KOPT-K1 (cell line): ENCODE results near the gene ZFHX3.

Source experiments
- H3K27ac ChIP-seq: fragments of 200-600 bp; sonication (generic); 2 replicates; pipeline ENCODE4 v1.5.1; 2016; ENCODE audit warnings: antibody characterized with exemption, mild to moderate bottlenecking, low read depth, low read length; ENCODE audit not compliant: poor library complexity, severe bottlenecking
- H3K36me3 ChIP-seq: fragments of 200-600 bp; sonication (generic); 2 replicates; pipeline ENCODE4 v1.5.1; 2017; ENCODE audit warnings: antibody characterized with exemption, mild to moderate bottlenecking, low read length, moderate library complexity; ENCODE audit not compliant: insufficient read depth
- H3K9me3 ChIP-seq: fragments of 200-600 bp; sonication (generic); 2 replicates; pipeline ENCODE4 v1.5.1; 2017; ENCODE audit warnings: antibody characterized with exemption, low read length, mild to moderate bottlenecking; ENCODE audit not compliant: insufficient read depth, poor library complexity, severe bottlenecking

The ZFHX3 gene

DNA sequence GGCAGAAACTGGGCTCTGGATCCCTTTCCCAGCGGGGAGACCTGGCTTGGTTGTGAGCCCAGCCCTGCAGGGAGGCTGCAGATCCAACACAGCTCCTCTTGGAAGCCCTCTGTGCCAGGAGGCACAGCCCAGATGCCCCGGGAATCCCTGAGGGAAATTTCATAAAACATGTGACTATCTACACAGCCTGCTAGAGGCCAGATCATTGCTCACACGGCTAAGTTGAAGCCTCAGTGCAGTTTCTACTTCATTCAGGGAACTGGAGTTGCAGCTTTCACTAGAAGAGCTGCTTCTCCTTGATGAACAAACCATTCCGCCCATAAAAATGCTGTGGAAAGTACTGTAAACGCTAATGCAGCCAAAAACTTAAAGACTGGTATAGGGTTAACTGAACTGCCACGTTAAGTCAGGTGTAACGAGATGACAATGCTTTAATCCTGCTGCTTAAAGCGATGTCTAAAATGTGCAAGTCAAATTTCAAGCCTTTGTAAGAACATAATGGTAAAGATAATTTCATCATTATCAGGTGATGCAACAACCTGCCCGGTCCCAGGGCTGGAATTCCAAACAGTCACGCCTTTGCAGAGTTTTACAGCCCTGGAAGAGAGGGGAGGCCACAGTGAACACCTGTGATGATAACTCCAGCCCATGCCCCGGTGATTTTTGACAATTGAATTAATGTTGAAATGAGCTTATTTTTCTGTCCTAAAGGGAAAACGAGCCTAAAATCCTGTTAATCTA is 172.5 kb downstream of the ZFHX3 start:
- no peaks in the 10 kb centered on the region for H3K9me3 ChIP-seq
- H3K36me3 ChIP-seq, result no peaks in the 10 kb centered on the region
- H3K27ac ChIP-seq, result peak overlapping the region; percentile 28

DNA sequence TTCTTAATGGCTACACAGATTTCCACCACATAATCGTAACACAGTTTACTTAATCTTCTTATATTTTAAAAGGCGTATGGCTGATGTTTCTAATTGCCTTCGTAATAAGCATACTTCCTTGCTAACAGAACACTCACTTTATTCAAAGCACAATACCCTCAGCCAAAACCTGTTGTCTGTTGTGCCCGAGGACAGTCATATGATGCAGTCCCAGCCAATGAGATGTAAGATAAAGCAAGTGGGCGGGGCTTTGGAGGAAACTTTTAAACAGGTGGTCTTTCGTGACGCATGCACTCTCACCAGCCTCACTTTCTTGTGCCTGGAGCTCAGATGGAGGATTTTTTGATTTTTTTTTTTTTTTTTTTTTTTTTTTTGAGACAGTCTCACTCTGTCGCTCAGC is 174.1 kb downstream of the ZFHX3 start:
- H3K27ac ChIP-seq, result no peak overlapping the region
- no peaks in the 10 kb centered on the region for H3K36me3 ChIP-seq
- no peaks in the 10 kb centered on the region for H3K9me3 ChIP-seq

DNA sequence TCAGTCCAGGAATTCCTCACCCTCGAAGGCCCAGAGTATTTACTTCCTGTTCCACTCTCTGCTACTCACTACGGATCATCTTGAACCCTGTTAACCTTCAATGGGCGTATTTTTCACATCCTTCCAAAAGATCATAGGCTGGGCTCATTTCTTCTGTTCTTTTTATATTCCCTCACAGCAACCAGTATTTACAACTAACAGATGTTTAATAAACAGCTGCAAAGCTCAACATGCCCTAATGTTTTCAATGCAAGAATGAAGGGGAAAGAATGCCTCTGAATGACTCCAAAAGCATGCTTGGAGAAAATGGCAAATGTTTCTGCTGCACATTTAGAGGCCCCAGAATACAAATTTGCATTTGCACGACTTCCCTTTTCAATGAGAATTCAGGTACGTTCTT is 174.9 kb downstream of the ZFHX3 start:
- Histone ChIP-seq H3K9me3 (no peaks in the 10 kb centered on the region), H3K27ac (no peak overlapping the region), H3K36me3 (no peaks in the 10 kb centered on the region)

DNA sequence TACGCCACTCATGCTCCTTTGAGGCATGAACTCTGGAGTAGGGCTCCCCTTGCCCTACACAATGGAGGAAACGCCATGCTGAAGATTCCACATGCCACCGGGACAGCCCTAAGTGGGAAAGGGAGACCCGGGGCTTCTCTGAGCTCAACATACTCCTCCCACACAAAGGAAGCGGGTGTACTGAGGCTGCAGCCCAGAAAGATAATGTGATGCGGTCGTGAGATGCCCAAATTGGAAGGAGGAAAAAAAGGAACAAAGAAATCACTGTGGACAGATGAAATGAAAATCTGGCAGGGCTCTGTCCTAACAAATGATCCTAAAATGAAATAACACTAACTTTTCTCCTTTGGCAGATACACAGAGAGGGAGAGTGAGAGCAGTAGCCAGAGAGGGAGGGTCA is 182.1 kb downstream of the ZFHX3 start:
- no peaks in the 10 kb centered on the region for H3K9me3 ChIP-seq
- H3K36me3 ChIP-seq, result no peaks in the 10 kb centered on the region
- no peak overlapping the region for H3K27ac ChIP-seq

DNA sequence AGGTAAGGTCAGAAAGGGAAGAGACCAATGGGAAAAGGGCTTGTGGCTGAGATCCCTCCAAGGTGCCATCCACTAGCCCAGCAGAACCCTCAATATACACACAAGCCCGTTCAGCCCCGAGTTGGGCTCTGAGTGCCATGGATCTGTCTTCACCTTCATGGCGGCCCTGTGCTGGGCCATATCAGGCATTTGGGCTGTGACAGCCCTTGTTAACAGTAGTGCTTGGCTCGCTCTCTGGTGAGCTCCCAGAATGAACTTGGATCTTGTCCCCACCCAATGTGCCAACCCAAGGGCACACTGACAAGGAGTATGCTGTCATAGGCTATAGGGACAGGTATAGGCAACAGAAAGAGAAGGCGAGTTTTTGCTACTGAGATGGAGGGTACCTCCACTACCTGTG is 182.7 kb downstream of the ZFHX3 start:
- Histone ChIP-seq H3K9me3 (no peaks in the 10 kb centered on the region), H3K27ac (no peak overlapping the region), H3K36me3 (no peaks in the 10 kb centered on the region)

DNA sequence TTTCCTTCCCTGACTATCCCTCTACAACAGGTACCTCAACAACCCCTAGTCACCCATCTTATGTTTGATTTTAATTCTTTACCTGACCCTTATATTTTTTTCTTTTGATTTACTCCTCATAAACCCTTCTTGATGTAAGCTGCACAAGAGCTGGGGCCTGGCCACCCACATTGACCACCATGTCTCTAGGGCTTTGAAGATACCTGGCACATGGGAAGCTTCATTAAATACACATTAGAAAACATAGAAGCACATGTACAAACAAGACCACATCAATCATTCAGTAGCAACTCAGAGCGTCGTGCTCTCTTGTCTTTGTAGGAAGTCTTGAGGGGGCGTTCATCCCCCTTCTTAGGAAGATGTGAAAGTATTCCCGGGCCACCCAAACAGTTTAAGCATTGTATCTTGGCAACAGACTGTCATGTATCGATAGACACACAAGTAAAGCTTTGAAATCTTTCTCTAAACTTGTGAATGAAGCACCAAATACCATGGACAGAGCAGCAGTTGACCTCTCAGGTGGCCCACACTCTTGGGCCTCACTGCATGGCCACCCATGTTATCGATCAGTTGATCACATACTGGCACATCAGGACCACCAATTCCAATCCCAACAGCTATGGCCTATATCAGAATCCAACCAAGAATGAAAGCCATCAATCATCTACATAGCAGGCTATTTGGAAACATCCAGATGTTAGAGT is 183.6 kb downstream of the ZFHX3 start:
- Histone ChIP-seq H3K27ac (no peak overlapping the region), H3K36me3 (no peaks in the 10 kb centered on the region), H3K9me3 (no peaks in the 10 kb centered on the region)

DNA sequence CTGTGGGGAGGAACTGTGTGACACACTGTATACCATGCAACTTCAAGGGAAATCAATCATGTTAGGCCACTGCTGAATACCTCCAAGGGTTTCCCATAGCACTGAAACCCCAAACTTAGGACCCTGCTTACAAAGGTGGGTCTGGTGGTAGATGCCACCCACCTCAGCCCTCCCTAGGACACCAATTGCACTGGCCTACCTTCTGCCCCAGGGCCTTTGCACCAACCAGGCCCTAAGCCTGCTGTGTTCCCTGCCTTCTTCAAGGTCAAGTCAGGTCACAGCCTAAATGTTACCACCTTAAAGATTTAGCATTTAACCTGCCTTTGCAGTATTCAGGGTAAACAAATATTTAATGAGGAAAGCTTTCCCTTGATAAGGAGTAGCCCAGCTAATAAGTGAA is 185.8 kb downstream of the ZFHX3 start:
- Histone ChIP-seq H3K9me3 (no peaks in the 10 kb centered on the region), H3K36me3 (no peaks in the 10 kb centered on the region), H3K27ac (no peak overlapping the region)

DNA sequence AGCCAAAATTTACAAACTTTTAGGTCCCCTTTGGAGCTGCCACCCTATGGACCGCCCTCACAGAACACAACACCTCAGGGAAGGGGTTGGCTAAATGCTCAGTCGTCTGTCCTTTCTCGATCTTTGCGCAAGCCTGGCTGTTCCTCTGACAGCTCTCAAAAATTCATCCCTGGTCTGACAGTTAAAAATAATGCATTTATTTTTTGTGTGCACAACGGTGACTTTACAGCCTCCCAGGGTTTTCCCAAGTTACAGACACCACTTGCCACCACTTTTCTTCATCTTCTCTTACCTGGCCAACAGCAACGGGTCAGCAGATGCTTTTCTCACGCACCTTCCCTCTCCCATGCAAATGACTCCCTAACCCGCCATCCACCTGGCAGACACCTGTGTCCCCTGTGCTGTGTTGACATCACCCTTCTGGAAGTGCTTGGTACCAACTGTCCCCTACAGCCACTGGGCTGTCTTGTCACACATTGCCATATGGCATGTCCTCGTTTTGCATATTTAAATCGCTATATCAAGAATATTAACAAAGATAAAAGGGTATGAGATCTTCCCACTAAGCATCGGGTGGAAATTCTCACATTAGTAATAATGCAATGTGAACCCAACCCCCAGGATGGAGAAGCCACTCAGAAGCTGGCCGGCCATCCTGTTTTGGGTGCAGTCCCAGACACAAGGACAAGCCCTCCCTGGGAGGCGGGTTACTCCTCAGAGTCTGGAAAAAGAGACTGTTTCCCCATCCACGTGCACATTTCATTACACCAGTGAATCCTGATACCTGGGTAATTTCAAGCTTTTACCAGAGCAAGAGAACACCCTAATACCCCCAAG is 187.0 kb downstream of the ZFHX3 start:
- H3K36me3 ChIP-seq, result no peaks in the 10 kb centered on the region

DNA sequence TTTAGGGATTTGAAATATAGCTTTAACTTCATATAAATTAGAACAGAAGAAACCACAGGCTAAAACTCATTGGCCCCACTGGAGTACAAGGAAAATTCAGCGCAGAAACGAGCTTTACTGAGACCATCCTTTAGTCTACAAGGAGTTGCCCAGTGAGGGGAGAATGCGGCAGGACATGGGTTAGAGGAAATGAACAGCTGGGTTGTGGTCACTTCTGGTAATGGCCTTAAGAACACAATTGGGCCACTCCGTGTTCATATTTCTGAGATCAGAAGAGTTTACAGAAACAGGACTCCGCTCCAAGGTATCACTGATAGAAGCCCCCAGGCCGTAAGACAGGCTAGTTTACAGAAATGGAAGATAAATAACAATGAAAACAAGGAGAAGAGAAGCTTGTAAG is 188.3 kb downstream of the ZFHX3 start:
- H3K9me3 ChIP-seq, result no peaks in the 10 kb centered on the region
- H3K36me3 ChIP-seq, result no peaks in the 10 kb centered on the region
- no peak overlapping the region for H3K27ac ChIP-seq

More for the DNA sequence above, 187.0 kb downstream of the ZFHX3 start:
- Histone ChIP-seq H3K27ac (no peak overlapping the region), H3K9me3 (no peaks in the 10 kb centered on the region)

DNA sequence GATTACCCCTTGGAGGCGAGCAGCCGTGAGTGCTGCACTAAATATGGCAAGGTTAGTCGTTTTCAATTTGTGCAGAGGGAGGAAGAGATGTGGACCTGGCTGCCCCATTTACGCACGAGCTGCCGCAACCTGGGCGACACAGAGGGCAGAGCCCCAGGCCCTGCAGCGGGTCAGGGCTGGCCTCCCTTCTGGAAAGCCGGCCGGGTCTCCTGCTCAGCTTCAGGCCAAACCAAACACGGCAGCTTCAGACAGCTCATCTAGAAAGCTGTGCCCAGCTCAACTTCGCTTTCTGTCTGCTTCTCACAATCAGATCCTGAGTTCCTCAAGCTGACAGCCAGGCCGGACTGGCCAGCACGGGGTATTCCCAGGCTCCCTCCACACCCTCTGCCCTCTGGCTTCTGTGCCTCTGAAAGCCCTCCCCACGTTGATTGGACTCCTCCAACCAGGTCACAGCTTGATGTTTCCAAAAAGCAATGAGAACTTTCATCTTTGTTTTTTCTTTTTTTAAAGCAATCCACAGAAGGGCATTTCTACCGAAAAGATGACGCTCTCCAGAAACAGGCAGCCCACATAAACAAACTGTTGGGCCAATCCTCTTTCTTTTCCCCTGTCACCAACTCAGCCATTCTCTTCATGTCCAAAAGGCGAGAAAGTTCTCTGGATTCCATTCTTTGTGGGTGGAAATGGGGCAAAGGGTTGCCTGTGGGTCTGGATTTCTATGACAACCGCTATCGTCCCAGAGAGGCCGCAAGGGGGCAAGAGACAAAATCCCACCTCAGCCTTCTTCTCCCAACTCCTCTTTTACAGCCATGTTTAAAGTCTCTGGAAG is 189.0 kb downstream of the ZFHX3 start:
- Histone ChIP-seq H3K36me3 (no peaks in the 10 kb centered on the region), H3K9me3 (no peaks in the 10 kb centered on the region), H3K27ac (no peak overlapping the region)

DNA sequence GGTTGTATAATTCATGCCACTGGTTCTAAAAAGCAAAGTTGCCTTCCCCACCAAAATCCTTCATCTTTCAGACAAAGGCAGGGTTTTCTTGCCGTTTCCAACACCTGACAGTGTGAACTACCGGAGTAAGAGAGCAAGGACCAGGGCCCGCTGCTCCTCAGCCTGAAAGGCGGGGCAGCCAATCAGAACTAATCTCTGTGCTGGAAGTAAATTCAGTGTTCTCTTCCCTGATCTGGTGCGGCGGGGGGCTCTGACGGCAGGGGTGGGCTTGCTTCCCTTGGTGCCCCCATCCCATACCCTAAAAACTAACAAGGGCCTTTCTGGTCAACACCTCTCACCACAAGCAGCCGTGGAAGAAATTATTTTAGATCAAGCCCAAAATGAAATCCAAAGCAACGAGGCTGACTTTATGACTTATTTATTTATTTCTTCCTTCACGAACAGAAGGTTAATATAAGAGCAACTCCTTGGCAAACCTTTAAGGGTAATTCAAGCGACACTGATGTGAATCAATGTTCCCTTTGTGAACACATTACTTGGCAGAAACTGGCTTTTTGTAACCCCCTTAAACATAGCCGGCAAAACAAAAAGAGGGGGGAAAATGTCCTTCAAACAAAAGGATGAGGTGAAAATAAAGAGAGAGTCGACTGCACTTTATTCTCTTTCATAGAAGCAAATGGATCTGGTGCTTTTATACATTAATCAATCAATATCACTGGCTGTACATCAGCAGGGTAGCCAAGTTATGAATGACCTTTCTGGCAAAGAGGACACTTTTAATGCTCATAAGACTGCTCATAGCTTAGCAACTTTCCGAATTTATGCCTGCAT is 189.9 kb downstream of the ZFHX3 start:
- Histone ChIP-seq H3K9me3 (no peaks in the 10 kb centered on the region), H3K27ac (no peak overlapping the region), H3K36me3 (no peaks in the 10 kb centered on the region)

DNA sequence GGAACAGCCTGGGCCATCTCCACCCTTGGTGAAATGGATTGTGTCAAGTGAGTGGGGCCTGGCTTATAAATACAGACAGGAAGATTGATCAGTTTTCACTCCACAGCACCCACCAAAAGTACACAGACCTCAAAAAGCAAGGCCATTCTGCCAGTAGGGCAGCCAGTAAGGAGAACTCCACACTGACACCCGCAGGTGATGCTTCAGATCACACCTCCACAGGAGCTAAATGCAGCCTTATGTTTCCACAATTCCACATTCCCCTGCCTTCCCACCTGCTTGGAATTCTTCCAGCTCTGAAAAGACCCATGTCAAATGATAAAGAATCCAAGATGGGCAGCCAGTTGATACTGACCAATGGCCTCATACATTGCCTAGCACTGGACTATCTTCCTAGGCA is 191.1 kb downstream of the ZFHX3 start:
- Histone ChIP-seq H3K9me3 (no peaks in the 10 kb centered on the region), H3K36me3 (no peaks in the 10 kb centered on the region), H3K27ac (no peak overlapping the region)

DNA sequence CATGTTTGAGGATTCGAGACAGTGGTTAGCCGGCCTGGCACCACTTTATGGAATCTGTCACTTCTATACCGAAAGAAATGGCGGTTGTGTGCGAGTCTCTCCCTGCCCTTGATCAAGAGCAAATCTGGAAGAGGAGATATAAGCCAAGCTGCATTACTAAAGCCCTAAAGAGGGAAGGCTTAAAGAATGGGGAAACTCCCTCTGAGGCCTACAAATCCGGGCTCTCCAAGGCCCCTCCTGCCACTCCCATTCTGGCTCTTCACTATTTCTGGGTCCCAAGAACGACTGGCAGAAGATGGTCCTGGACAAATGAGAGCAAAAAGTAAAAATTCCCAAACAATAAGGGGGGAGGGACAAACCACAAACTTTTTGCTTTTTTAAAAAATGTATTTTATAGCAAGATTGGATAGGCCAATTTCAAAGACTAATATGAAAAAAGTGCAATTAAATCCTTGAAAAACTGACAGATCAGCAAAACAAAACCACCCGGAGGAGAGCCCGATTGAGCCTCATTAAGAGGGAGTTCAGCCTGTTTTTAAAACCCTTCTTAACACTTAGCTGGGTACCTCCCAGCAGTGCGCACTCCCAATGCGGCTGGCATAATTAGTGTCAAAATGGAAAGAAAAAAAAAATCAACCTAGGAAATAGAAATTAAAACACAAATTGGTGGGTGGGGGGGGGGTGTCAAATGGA is 193.5 kb downstream of the ZFHX3 start:
- no peaks in the 10 kb centered on the region for H3K9me3 ChIP-seq
- no peak overlapping the region for H3K27ac ChIP-seq
- no peaks in the 10 kb centered on the region for H3K36me3 ChIP-seq
